Right renal cortex interstitium (tissue), 3 donors: Measurements from ENCODE around the gene S100A2. TPM values are rescaled to one million over a fixed set of nuclear protein-coding genes. Genes with fewer than 3 reads are reported as not detected.

ENCODE experiments used
- DNase-seq, 3 donors: peaks; one replicate each; pipeline ENCODE4 v3.0.0-alpha.2; 2013; ENCODE audit warnings: low read depth in 3 of 3, low spot score in 2 of 3
- polyA plus RNA-seq, 3 donors: library from polyadenylated mRNA; unstranded; fragments of 120-200 nt; gene quantifications; one replicate each; pipeline ENCODE4 v1.2.1, GENCODE V29; 2013; ENCODE audit not compliant: insufficient read length in 3 of 3

The S100A2 gene
- 1 to 10 TPM; 5.0 to 9.6 (median 9.2) TPM for polyA plus RNA-seq

DNA sequence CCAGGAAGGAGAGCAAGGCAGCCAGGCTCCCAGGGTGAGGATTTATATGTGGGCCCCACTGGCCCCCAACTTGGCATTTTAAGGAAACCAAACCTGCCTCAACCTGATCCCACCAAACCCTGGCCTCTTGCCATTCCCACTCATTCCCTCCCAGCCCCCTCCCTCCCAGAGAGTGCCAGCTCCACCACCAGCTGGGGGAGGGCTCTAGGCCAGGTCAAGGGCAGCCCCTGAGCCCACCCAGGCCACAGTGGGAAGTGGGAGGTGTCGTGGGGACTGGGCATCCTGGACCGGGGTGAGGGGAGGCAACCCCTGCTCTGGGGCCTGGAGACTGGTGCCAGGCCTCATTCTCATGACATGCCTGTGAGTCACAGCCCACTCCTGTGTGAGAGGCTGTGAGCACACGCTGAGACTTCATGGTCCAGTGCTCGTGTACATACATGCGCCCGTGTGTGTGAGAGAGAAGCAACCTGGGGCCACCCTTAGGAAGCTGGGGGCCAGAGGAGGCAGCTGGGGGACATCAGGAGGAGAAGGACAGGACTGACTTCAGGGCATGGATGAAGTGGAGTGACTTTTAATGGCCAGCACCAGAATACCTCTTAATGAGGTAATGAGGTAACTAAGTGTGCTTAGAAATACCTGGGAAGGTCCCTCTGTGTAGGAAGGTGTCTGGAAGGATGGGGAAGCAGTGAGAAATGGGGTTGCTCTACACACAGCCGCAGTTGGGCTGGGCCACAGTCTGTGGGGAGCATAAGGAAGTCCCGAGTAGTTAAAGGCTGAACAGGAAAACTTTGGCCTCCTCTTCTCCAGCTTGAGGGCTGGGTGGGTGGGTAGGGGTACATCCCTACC, at the start of gene S100A2:
Gene S100A2 (minus strand): TSS at position 316 of the 846 bp plus-strand sequence. CDS start 1,967 bp downstream, outside the sequence.
- DNase-seq: no peak

DNA sequence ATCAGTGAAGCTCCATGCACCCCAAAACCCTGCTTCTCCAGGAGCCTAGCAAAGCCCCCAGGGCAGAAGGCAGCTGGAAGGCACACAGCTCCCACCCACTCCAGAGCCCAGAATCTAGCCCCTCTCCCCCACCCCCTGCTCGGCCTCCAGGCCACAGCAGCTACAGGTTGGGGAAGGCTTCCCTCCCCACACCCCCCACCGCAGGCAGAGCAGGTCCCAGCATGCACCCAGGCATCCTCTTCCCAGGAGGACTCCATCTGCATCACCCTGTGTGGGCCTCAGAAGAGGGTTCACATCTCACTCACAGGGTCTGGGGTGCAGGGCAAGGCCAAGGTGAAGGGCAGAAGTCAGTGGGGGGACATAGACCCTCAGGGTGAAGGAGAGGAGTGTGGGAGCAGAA, 49.8 kb upstream of the S100A2 start:
- DNase-seq: no peak

DNA sequence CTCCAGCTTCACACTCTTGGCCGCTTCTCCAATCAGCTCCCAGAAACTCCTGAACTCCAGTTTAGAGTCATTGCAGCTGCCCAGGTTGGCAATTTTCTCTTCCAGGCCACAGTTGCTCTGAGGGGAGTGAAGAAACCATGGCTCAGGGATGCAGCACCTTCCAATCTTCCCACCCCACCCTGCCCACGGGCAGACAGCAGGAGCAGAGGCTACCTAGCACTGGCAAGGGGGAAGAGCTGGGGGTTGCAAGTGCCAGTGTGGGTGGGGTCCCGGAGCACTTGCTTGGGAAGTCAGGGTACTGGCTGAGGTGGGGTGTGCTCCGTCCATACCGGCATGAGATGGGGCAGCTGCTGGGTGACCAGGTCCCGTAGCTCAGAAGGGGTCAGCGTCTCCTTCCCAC, 49.3 kb upstream of the S100A2 start:
- no peak for DNase-seq

DNA sequence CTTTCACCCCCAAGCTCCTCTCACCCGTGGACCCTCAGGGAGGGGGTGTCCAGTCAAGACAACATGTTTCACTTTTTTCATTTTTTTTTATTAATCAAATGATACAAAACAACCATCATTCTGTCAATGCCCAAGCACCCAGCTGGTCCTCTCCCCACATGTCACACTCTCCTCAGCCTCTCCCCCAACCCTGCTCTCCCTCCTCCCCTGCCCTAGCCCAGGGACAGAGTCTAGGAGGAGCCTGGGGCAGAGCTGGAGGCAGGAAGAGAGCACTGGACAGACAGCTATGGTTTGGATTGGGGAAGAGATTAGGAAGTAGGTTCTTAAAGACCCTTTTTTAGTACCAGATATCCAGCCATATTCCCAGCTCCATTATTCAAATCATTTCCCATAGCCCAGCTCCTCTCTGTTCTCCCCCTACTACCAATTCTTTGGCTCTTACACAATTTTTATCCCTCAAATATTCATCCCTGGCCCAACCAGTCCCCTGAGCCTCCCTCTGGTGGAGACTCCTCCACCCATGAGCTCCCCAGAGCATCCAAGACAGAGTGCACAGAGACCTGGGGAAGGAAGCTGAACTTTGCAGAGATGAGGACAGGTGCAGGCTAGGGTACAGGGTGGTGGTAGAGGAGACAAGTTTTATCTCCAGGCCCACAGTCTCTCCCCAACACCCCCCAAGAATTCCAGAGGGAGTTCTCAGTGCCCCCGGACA, 48.7 kb upstream of the S100A2 start:
- DNase-seq: no peak

DNA sequence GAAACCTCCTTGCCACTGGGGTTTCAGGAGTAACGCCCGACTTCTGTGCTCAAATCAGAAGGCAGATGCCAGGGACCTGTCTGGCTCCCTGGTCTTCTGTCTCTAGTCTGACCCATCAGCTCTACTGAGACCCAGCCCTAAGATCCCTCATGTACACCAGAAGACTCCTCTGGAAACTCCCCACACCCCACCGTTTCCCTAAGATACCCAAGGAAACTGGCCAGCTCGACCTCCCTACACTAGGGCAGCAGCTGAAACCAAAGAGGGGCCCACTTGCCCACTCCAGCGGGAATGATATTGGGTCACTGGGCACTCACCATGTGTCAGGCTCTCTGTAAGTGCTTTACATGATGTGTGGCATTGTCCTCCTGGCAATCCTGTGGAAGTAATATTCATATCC, 47.8 kb upstream of the S100A2 start:
- DNase-seq: no peak

DNA sequence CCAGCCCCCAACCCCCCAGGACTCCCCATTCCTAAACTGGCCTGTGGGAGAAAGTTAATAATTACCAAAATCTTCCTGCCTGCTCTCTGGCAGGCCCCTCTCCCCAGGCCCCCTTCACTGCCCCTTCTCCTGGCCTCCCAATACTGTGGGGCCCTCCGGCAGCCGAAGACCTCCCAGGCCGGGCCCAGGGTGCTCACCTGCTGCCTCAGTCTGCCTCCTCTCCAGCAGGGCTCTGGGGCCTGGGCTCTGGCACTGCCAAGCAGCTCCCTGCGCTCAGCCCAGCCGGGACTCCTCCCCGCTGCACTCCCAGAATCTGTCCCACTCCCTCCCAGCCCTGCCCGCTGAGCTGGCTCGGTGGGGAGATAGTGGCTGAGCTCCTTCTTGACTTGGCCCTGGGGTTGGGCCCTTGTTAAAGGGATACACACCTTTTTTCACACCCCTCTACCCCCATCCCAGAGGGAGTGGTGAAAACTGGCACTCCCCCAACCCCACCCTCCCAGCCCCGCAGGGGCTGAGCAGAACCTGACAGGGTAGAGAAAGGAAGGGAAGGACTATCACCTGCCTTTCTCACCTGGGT, 47.2 kb upstream of the S100A2 start, which contains the start of gene S100A16:
Gene S100A16 (minus strand): TSS at position 383 of the 577 bp plus-strand sequence. CDS start 4,986 bp downstream, outside the sequence.
- no peak for DNase-seq

DNA sequence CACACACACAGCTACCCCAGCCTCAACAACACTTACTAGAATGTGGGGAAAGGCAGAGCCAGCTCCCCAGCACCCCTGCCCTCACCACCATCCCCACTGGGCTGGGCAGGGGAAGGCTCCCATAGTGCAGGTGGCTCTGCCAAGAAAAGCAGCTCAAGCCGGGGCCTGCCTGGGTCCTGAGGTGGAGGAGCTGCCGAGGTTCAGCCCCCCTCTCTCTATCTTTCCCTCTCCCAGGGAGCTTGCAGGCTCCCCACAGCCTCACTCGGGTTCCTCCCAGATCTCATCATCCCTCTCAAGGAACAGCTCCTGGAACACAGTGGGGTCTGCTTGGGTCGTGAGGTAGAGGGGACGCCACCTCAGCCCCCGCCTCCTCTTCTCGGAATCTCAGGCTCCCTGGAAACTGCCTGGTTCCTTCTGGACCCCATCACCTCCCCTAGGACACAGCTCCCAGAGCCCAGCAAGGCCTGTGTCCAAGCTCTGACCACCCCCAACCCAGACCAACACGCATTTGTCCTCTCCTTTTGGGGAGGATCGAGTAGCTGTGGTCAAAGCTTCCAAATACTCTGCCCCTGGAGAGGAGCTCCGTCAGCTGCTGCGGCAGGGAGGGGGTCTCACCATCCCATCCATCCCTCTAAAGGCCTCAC, 46.6 kb upstream of the S100A2 start:
- no peak for DNase-seq

DNA sequence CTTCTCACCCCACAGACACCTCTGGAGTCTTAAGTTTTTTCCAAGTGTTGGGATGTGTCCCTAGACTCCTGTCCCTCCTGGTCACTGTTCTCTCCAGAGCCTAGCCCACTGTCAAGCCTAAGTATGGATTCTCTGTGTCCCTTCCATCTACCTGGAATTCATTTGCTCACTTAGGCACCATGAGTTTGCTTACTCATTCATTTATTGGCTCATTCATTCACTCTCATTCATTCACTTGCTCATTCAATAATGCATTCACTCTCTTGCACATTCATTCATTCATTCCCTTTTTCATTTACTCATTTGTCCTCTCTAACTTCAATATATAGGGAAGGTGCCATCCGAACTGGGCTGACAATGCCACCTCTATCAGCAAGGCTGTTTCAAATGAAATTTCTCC, 45.7 kb upstream of the S100A2 start:
- no peak for DNase-seq

DNA sequence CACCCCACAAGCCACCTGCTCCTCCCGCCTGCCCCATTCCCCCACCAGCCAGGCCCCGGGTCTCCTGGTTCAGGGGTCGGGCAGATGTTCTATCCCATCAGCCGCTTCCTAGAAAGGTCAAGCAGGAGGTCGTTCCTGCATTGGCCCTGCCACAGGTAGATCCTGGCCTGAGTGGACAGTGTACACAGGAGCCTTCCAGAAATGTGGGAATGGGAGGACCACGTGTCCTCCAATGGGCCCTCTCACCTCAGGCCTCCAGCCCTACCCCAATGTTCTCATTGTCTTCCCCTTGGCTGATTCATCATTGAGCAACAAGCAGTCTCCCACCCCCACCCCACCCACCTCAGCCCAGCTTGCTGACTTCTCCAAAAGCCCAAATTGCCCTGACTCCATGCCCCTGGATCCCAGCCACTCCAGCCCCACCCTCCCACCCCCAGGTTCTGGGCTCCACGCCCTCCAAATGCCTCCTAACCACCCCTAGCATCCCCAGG, 45.2 kb upstream of the S100A2 start:
- no peak for DNase-seq

DNA sequence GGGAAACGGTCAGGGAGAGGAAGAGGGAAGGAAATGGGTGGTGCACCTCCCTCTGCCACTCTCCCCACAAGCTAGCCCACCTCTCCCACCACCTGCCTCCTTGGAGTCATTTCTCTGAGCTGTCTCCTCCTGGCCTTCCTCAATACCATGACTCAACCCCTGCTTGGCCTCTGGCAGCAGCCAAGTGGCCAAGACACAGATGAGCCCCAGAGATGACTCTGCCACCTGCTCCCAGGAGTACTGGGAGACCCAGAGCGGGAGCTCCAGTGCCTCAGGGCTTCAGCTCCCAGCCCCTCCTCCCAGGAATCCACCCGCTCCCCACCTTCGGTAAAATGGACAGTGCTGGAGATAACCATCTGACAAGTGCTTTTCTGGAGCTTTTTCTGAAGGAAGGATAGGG, 44.7 kb upstream of the S100A2 start:
- DNase-seq: no peak

DNA sequence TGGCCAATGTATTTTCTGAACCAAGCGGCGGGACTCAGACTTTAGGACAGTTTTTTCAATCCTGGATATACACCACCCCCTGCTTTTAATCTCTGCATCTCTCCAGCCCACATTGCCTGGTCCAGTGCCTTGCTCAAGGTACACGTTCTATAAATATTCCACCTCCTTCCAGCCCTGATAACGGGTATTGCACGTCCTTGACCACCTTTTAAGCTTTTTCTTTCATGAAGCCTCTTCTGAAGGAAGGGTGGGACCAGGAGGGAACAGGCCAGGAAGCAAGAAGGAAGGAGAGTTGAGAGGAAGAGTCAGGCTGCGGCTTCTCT, 43.9 kb upstream of the S100A2 start:
- DNase-seq: no peak

DNA sequence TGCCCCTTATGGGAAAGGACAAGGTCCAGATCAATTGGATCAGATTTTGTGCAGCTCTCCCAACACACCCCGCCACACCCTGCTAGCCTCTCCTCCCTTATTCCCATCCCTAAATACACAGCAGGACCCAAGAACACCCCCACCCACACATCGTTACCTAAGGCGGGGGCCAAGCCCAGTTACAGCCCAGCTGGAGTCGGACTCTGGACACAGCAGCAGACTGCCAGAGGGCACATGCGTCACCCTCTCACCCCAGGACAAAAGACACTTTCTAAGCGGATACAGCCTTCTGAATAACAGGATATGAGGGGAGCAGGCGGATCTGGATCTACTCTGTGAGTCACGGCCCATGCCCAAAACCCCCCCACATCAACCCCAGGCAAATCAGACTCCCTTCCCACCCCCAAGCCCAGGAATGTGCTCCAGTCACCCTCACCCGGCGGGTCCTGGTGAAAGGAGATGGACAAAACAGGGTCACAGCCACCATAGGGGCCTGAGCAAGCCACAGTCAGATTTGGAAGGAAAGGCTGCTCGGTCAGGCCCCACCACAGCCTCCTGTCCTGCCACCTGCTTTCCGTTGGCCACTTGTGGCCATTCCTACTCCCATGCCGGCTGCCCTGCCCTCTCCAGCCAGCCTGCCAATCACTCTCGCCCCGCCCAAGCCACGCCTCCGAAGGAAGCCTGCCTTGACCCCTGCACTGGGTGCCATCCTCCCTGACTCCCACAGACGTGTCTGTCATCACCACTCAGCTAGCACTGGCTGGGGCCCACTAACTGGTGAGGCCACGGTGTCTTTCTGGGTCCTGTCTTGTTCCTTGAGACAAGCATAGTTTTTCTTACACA, 43.3 kb upstream of the S100A2 start:
- no peak for DNase-seq

DNA sequence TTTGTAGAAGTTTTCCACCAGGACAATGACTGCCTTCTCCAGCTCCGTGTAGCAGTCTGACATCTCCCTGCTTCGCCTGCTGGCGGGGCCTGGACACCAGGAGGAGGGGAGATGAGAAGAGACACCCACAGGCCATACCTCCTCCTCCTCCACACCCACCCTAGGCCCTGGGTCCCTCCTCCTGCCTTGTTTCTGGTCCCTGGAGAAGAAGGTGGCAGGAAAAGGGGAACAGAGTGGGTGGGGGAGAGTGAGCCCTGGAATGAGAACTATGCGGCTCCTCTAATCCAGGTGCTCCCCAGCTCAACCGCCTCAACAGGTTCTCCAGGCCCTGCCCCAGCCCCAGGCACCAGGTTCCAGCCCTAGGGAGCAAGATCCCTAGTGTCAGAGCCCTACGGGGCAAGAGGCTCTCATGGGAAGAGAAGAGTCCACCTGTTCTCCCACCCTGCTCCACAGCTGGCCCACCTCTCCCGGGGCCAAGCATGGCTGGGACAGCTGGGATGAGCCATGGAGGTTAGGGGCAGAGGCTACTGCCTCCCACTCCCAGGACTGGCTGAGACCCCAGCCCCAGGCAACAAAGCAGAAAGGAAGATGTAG, 42.5 kb upstream of the S100A2 start:
- DNase-seq: no peak

DNA sequence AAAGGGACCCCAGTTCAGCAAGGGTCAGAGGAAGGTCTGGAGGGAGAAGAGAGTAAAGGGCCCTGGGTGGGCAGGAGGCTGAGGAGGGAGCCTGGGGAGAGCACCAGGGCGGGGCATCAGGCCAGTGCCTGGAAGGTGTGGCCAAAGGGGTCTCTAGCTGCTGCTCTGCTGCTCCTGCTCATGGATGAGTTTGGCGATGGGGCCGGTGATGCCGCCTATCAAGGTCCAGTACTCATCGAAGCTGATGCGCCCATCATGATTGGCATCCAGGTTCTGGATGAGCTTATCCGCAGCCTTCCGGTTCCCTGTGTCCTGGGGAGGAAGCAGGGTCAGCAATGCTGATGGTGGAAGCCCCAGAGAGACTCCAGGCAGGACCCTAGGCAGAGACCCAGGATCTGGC, 41.7 kb upstream of the S100A2 start:
- no peak for DNase-seq

DNA sequence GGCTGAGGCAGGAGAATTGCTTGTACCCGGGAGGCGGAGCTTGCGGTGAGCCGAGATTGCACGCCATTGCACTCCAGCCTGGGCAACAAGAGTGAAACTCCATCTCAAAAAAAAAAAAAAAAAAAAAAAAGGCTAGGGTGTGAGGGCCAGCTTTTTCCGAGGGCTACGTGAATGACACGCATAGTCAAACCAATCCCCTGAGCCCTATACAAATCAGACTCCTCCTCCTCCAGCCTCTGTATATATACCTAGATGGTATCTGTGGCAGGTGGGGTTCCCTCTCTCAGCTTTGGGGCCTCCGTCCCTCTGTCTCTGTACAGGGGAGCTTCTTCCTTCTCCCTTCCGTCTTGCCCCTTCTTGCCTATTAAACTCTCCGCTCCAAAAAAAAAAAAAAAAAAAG, 40.5 kb upstream of the S100A2 start:
- no peak for DNase-seq

DNA sequence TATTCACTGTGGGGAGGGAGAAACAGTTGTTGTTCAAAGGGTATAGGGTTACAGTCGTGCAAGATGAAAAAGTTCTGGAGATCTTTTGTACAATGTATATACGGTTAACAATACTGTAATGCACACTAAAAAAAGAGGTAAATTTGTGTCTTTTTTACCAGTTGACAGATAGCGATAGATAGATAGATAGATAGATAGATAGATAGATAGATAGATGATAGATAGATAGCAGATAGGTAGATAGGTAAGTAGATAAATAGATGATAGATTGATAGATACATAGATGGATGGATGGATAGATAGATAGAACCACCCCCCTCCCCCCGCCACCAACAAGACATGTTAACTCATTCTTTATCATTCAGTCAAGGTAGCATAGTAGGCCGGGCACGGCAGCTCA, 37.1 kb upstream of the S100A2 start:
- DNase-seq: no peak

DNA sequence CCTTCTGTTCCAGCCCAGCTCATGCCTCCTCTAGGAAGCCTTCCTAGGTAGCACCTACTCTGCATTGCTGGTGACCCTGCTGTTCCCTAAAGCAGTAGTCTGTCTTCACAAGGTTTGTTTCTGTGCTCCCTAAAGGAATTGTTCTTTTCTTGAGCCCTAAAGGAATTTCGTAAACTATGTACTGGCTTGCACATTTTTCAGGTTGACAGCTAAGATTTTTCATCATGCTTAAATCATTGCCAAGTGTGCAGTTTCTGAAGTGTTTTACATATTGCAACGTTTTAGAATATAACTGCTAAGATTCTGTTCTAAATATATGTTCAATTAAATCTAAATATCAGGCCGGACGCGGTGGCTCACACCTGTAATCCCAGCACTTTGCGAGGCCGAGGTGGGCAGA, 34.2 kb upstream of the S100A2 start:
- no peak for DNase-seq

DNA sequence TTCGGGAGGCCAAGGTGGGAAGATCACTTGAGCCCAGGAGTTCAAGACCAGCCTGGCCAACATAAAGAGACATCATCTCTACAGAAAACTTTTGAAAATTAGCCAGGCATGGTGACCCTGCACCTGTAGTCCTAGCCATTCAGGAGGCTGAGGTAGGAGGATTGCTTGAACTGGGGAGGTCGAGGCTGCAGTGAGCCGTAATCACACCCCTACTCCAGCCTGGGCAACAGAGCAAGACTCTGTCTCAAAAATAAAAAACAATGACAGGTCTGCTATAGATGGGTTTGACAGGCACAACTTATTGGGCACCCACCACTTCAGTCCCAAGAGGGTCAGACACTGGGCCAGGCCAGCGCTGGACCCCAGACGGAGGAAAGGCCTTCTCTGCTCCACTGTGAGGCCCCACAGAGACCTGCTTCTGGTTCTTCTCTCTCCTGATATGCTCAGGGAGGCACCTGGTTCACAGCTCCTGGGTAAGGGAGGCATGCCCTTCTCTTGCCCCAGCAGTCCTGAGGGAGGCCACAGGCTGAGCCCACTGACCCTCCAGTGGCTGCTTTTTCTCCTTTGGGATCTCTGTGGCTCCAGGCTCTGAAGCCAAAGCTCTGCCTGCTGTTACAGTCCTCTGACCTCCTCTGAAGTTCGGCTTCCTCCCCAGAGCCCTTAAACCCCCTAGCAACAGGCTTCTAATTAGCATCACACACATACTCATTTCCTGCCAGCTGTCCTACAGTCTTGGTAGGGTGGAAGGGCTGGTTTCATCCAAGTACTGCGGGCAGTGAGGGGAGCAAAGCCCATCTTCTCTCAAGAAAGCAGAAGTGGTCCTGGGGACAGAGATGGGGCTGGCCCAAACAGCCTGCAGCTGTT, 32.9 kb upstream of the S100A2 start:
- DNase-seq: no peak

DNA sequence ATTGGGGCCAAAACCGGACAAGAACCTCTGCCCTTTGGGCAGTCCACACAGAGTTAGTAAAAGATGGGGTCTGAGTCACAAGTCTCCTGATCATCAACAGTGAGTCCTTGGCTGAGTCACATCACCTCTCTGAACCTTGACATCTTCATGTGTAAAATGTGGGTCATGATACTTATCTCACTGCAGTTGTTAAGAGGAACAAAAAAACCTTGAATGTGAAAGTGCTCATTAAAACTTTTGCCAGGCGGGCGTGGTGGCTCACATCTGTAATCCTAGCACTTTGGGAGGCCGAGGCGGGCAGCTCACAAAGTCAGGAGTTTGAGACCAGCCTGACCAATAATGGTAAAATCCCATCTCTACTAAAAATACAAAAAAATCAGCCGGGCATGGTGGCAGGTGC, 31.6 kb upstream of the S100A2 start:
- no peak for DNase-seq
